GM18502 (cell line): ENCODE results near the gene KAT5.
"Not testable (repeated sequence)": the region's sequence is repeated elsewhere in the genome, so short reads cannot be mapped to it uniquely, and the experiment has no call there.

ENCODE experiments used
- ATAC-seq: cut with Tn5 transposase; IDR thresholded peaks from one replicate; pipeline ENCODE4 v1.9.1; 2021; ENCODE audit warnings: mild to moderate bottlenecking; ENCODE audit not compliant: unreplicated experiment, poor library complexity

KAT5 gene

GRCh38 chr11:65711785-65712632, at the start of gene KAT5:
TSS of gene KAT5 (plus strand) at chr11:65712252. CDS start at chr11:65712268, 16 bp downstream.
- peak; percentile 78 for ATAC-seq

- peak; percentile 74 for ATAC-seq
Measured at GRCh38 chr11:65662799-65663638, 49.0 kb upstream of the KAT5 start, which contains the start of gene RELA. TSS of gene RELA (minus strand) at chr11:65662916. CDS start at chr11:65662832, 84 bp downstream.

- peak; percentile 21 for ATAC-seq
Measured at GRCh38 chr11:65663639-65664200, 48.3 kb upstream of the KAT5 start.

GRCh38 chr11:65672180-65672860, 39.7 kb upstream of the KAT5 start:
- ATAC-seq = no peak

GRCh38 chr11:65672982-65673381, 39.1 kb upstream of the KAT5 start:
- no peak for ATAC-seq

GRCh38 chr11:65680192-65680743, 31.8 kb upstream of the KAT5 start:
- ATAC-seq = no peak

GRCh38 chr11:65683480-65683879, 28.6 kb upstream of the KAT5 start:
- ATAC-seq = not testable (repeated sequence)

GRCh38 chr11:65685981-65686380, 26.1 kb upstream of the KAT5 start:
- ATAC-seq = no peak

GRCh38 chr11:65691847-65692246, 20.2 kb upstream of the KAT5 start:
- not testable (repeated sequence) for ATAC-seq

GRCh38 chr11:65692367-65692766, 19.7 kb upstream of the KAT5 start:
- no peak for ATAC-seq

- ATAC-seq = no peak
Measured at GRCh38 chr11:65695459-65696241, 16.4 kb upstream of the KAT5 start.

- ATAC-seq = no peak
Measured at GRCh38 chr11:65696802-65697552, 15.1 kb upstream of the KAT5 start.

GRCh38 chr11:65698205-65698604, 13.8 kb upstream of the KAT5 start:
- no peak for ATAC-seq

- ATAC-seq = no peak
Measured at GRCh38 chr11:65699306-65699705, 12.7 kb upstream of the KAT5 start.

- no peak for ATAC-seq
Measured at GRCh38 chr11:65700399-65700798, 11.7 kb upstream of the KAT5 start.

- ATAC-seq = no peak
Measured at GRCh38 chr11:65701686-65702085, 10.4 kb upstream of the KAT5 start.

- no peak for ATAC-seq
Measured at GRCh38 chr11:65703846-65704245, 8.2 kb upstream of the KAT5 start.

- not testable (repeated sequence) for ATAC-seq
Measured at GRCh38 chr11:65706303-65706763, 5.7 kb upstream of the KAT5 start.
